GM23338 (cell line): ENCODE measurements around the gene ACOT6. TPM values are rescaled to one million over a fixed set of nuclear protein-coding genes. Genes with fewer than 3 reads are reported as not detected.

ENCODE experiments used
- EZH2phosphoT487 ChIP-seq: fragments of 200-600 bp; sonication (generic); IDR thresholded peaks from one replicate; pipeline ENCODE4 v1.8.1; 2018; ENCODE audit warnings: antibody characterized with exemption; ENCODE audit not compliant: unreplicated experiment
- NANOG ChIP-seq: IDR thresholded peaks from 2 replicates; pipeline ENCODE4 v1.6.1; 2016; ENCODE audit warnings: antibody characterized with exemption, borderline replicate concordance
- POLR2AphosphoS5 ChIP-seq: IDR thresholded peaks from 2 replicates; pipeline ENCODE4 v1.6.1; 2016; ENCODE audit warnings: antibody characterized with exemption, low read depth
- REST ChIP-seq: IDR thresholded peaks from one replicate; pipeline ENCODE4 v1.6.1; 2018; ENCODE audit warnings: antibody characterized with exemption; ENCODE audit not compliant: unreplicated experiment
- ZNF114 ChIP-seq: fragments of 250-450 bp; sonication (Bioruptor Pico); IDR thresholded peaks from 2 replicates; pipeline ENCODE4 v1.5.0; 2020; ENCODE audit warnings: mild to moderate bottlenecking, moderate library complexity
- ZNF331 ChIP-seq: fragments of 250-450 bp; sonication (Bioruptor Pico); IDR thresholded peaks from 2 replicates; pipeline ENCODE4 v1.5.0; 2020; ENCODE audit warnings: low read depth, mild to moderate bottlenecking, moderate library complexity
- ZNF462 ChIP-seq: fragments of 250-450 bp; sonication (Bioruptor Pico); IDR thresholded peaks from 2 replicates; pipeline ENCODE4 v1.5.0; 2020; ENCODE audit warnings: mild to moderate bottlenecking, moderate library complexity
- polyA plus RNA-seq: library from polyadenylated mRNA; unstranded; fragments of >200 nt; fragmentation: Nextera tagmentation; extraction: Ambion mirVana; gene quantifications from 2 replicates; pipeline ENCODE4 v1.2.1, GENCODE V29; 2016
- total RNA-seq: library from RNA; depleted of rRNA; stranded (reverse); fragments of >200 nt; shearing (Covaris generic); gene quantifications from 2 replicates; pipeline ENCODE4 v1.2.3, GENCODE V29; 2014

The ACOT6 gene
- total and polyA plus RNA-seq, 2 experiments from 2014 or later, result 0.44 to 0.83 TPM

- TF ChIP-seq ZNF462 (CRISPR knock-in tag), result no peak
- no peak for TF ChIP-seq EZH2phosphoT487
- no peak for TF ChIP-seq POLR2AphosphoS5
- TF ChIP-seq ZNF331 (CRISPR knock-in tag), result no peak
- no peak for TF ChIP-seq ZNF114
- no peak for TF ChIP-seq NANOG
- TF ChIP-seq REST, result no peak
Observed at GRCh38 chr14:73651005-73651404, 38.7 kb downstream of the ACOT6 start (continued).
